HEK293 (cell line): ENCODE measurements around the gene HNRNPUL1.

Source experiments
- GLI4 ChIP-seq: fragments of 450-650 bp; formaldehyde crosslinking; IDR thresholded peaks from 2 replicates; pipeline ENCODE4 v1.5.1; 2016; ENCODE audit warnings: missing biosample characterization, missing genetic modification characterization
- GLIS2 ChIP-seq: fragments of 450-650 bp; formaldehyde crosslinking; IDR thresholded peaks from 2 replicates; pipeline ENCODE4 v1.5.1; 2016; ENCODE audit warnings: missing biosample characterization, missing genetic modification characterization
- INSM2 ChIP-seq: fragments of 450-650 bp; formaldehyde crosslinking; IDR thresholded peaks from 2 replicates; pipeline ENCODE4 v1.5.1; 2016; ENCODE audit warnings: missing biosample characterization, missing genetic modification characterization
- KLF7 ChIP-seq: fragments of 450-650 bp; formaldehyde crosslinking; IDR thresholded peaks from 2 replicates; pipeline ENCODE4 v1.5.1; 2016; ENCODE audit warnings: missing biosample characterization, missing genetic modification characterization, borderline replicate concordance
- PBX3 ChIP-seq: sonication (generic); formaldehyde crosslinking; IDR thresholded peaks from 2 replicates; pipeline ENCODE4 v1.8.1; 2022; ENCODE audit warnings: mild to moderate bottlenecking, moderate library complexity, missing genetic modification reagents
- PRDM1 ChIP-seq: fragments of 450-650 bp; formaldehyde crosslinking; IDR thresholded peaks from 2 replicates; pipeline ENCODE4; 2016; ENCODE audit warnings: missing biosample characterization, missing genetic modification characterization
- PRDM4 ChIP-seq: fragments of 450-650 bp; formaldehyde crosslinking; IDR thresholded peaks from 2 replicates; pipeline ENCODE4 v1.5.1; 2017; ENCODE audit warnings: missing biosample characterization, missing genetic modification characterization
- PRDM6 ChIP-seq: fragments of 450-650 bp; formaldehyde crosslinking; IDR thresholded peaks from 2 replicates; pipeline ENCODE4 v1.5.1; 2017; ENCODE audit warnings: missing biosample characterization, missing genetic modification characterization
- SCRT1 ChIP-seq: fragments of 450-650 bp; formaldehyde crosslinking; IDR thresholded peaks from 2 replicates; pipeline ENCODE4 v1.5.1; 2016; ENCODE audit warnings: missing biosample characterization, missing genetic modification characterization, borderline replicate concordance
- ZBTB11 ChIP-seq: fragments of 450-650 bp; formaldehyde crosslinking; conservative IDR thresholded peaks from 2 replicates; pipeline ENCODE4 v1.5.1; 2016; ENCODE audit warnings: low read depth, missing biosample characterization, missing genetic modification characterization
- ZBTB20 ChIP-seq: fragments of 450-650 bp; formaldehyde crosslinking; IDR thresholded peaks from 2 replicates; pipeline ENCODE4 v1.5.1; 2016; ENCODE audit warnings: missing biosample characterization, missing genetic modification characterization
- ZBTB48 ChIP-seq: fragments of 450-650 bp; formaldehyde crosslinking; IDR thresholded peaks from 2 replicates; pipeline ENCODE4 v1.5.1; 2016; ENCODE audit warnings: missing biosample characterization, missing genetic modification characterization
- ZEB2 ChIP-seq: fragments of 450-650 bp; formaldehyde crosslinking; IDR thresholded peaks from 2 replicates; pipeline ENCODE4 v1.5.1; 2016; ENCODE audit warnings: missing biosample characterization, missing genetic modification characterization
- ZNF16 ChIP-seq: fragments of 450-650 bp; formaldehyde crosslinking; IDR thresholded peaks from 2 replicates; pipeline ENCODE4 v1.5.1; 2016; ENCODE audit warnings: low read depth, missing biosample characterization, missing genetic modification characterization
- ZNF174 ChIP-seq: fragments of 450-650 bp; formaldehyde crosslinking; IDR thresholded peaks from 2 replicates; pipeline ENCODE4 v1.5.0; 2017; ENCODE audit warnings: missing biosample characterization, mild to moderate bottlenecking, missing genetic modification characterization
- ZNF23 ChIP-seq: fragments of 450-650 bp; formaldehyde crosslinking; IDR thresholded peaks from 2 replicates; pipeline ENCODE4 v1.5.1; 2016; ENCODE audit warnings: missing biosample characterization, missing genetic modification characterization, borderline replicate concordance
- ZNF274 ChIP-seq, 2 experiments: fragments of 200-500 bp in 1 of 2; fragments of 450-650 bp in 1 of 2; sonication (Bioruptor generic) in 1 of 2; formaldehyde crosslinking in 1 of 2; IDR thresholded peaks; 2 replicates each; pipeline versions ENCODE4 v1.5.1 to v1.6.1; 2014 to 2016; ENCODE audit warnings: borderline replicate concordance in 1 of 2, inconsistent platforms in 1 of 2, low read length in 1 of 2, missing biosample characterization in 1 of 2, missing genetic modification characterization in 1 of 2
- ZNF394 ChIP-seq: fragments of 450-650 bp; formaldehyde crosslinking; IDR thresholded peaks from 2 replicates; pipeline ENCODE4 v1.5.1; 2016; ENCODE audit warnings: missing biosample characterization, missing genetic modification characterization, mild to moderate bottlenecking, moderate library complexity, borderline replicate concordance
- ZNF398 ChIP-seq: fragments of 450-650 bp; formaldehyde crosslinking; IDR thresholded peaks from 2 replicates; pipeline ENCODE4 v1.5.1; 2017; ENCODE audit warnings: missing biosample characterization, missing genetic modification characterization
- ZNF521 ChIP-seq: fragments of 450-650 bp; formaldehyde crosslinking; IDR thresholded peaks from 2 replicates; pipeline ENCODE4 v1.5.1; 2017; ENCODE audit warnings: missing biosample characterization, mild to moderate bottlenecking, missing genetic modification characterization
- ZNF548 ChIP-seq: fragments of 450-650 bp; formaldehyde crosslinking; IDR thresholded peaks from 2 replicates; pipeline ENCODE4 v1.5.1; 2016; ENCODE audit warnings: missing biosample characterization, missing genetic modification characterization
- ZNF549 ChIP-seq: fragments of 450-650 bp; IDR thresholded peaks from 2 replicates; pipeline ENCODE4 v1.5.1; 2018; ENCODE audit warnings: missing biosample characterization, missing genetic modification characterization, mild to moderate bottlenecking, inconsistent platforms, moderate library complexity
- ZNF660 ChIP-seq: fragments of 450-650 bp; IDR thresholded peaks from 2 replicates; pipeline ENCODE4 v1.5.1; 2018; ENCODE audit warnings: missing biosample characterization, mild to moderate bottlenecking, missing genetic modification characterization
- ZNF704 ChIP-seq: fragments of 450-650 bp; formaldehyde crosslinking; IDR thresholded peaks from 2 replicates; pipeline ENCODE4 v1.5.1; 2016; ENCODE audit warnings: missing biosample characterization, missing genetic modification characterization

HNRNPUL1 gene

GRCh38 chr19:41264581-41265394 lies 616 bp downstream of the HNRNPUL1 start (continued):
- TF ChIP-seq ZNF398 (tag by site-specific recombination) (peak; percentile 63; the same call in 1 of the 2 replicates), ZNF521 (tag by site-specific recombination) (no peak), PRDM1 (tag by site-specific recombination) (no peak), ZNF274 (IDR thresholded peaks at IDR 0.05; ENCODE audit: low read length) (no peak), ZNF274 (tag by site-specific recombination; IDR thresholded peaks at IDR 0.05; ENCODE audit: borderline replicate concordance) (no peak), ZNF174 (no peak), ZNF394 (no peak), PBX3 (CRISPR knock-in tag) (0 out of 2 replicates have a peak, but pooled peaks have one; percentile 35), SCRT1 (tag by site-specific recombination) (no peak), INSM2 (no peak), ZNF548 (tag by site-specific recombination) (no peak), ZBTB48 (tag by site-specific recombination) (peak; percentile 94), PRDM4 (tag by site-specific recombination) (no peak), ZEB2 (tag by site-specific recombination) (no peak), ZNF660 (tag by site-specific recombination) (peak; percentile 10; the same call in 1 of the 2 replicates), ZNF704 (tag by site-specific recombination) (no peak), ZNF549 (tag by site-specific recombination) (no peak), KLF7 (tag by site-specific recombination) (no peak), ZBTB11 (tag by site-specific recombination) (peak; percentile 70), PRDM6 (no peak), ZNF23 (tag by site-specific recombination) (no peak), GLIS2 (tag by site-specific recombination) (peak; percentile 79), ZBTB20 (tag by site-specific recombination) (peak; percentile 54), GLI4 (tag by site-specific recombination) (0 out of 2 replicates have a peak, but pooled peaks have one; percentile 30), ZNF16 (tag by site-specific recombination) (no peak)
